A673 (cell line): Measurements from ENCODE around the gene CEACAM8. TPM values are rescaled to one million over a fixed set of nuclear protein-coding genes. Genes with fewer than 3 reads are reported as not detected.

ENCODE experiments used
- BruUV-seq: library from RNA; stranded (reverse); fragments of 400-500 nt; replicated peaks from 2 replicates; lab custom pipeline; 2021; lab: Mats Ljungman, UMichigan
- CTCF ChIA-PET: fragments of 300-600 bp; sonication (Branson Sonifier 250); formaldehyde crosslinking; loops from one replicate; lab custom pipeline; 2022; ENCODE audit warnings: antibody characterized with exemption; lab: Charles Lee
- POLR2A ChIA-PET: fragments of 300-600 bp; sonication (Branson Sonifier 250); formaldehyde crosslinking; loops from one replicate; lab custom pipeline; 2022; ENCODE audit warnings: antibody characterized with exemption; ENCODE audit not compliant: low non-redundant PET; lab: Charles Lee
- DNase-seq: peaks from one replicate; pipeline ENCODE4 v3.0.0-alpha.2; 2015; ENCODE audit warnings: low spot score
- H3K27ac ChIP-seq: fragments of 200-600 bp; sonication (generic); 2 replicates; pipeline ENCODE4 v1.5.1; 2016; ENCODE audit warnings: mixed run types, low read depth, mild to moderate bottlenecking, mixed read lengths, antibody characterized with exemption, low read length; ENCODE audit not compliant: poor library complexity, severe bottlenecking
- H3K27me3 ChIP-seq: fragments of 200-600 bp; sonication (generic); replicated peaks from 2 replicates; pipeline ENCODE4 v1.6.1; 2017; ENCODE audit warnings: mixed run types, low read depth, mild to moderate bottlenecking, mixed read lengths, antibody characterized with exemption, low read length; ENCODE audit not compliant: insufficient read depth, poor library complexity
- H3K36me3 ChIP-seq: fragments of 200-600 bp; sonication (generic); 2 replicates; pipeline ENCODE4 v1.6.1; 2016; ENCODE audit warnings: mixed run types, mild to moderate bottlenecking, mixed read lengths, antibody characterized with exemption, low read length; ENCODE audit not compliant: insufficient read depth, poor library complexity, severe bottlenecking
- H3K4me1 ChIP-seq: fragments of 200-600 bp; sonication (generic); 2 replicates; pipeline ENCODE4 v1.6.1; 2017; ENCODE audit warnings: mixed run types, mild to moderate bottlenecking, mixed read lengths, antibody characterized with exemption, low read length; ENCODE audit not compliant: insufficient read depth, poor library complexity, severe bottlenecking
- H3K4me3 ChIP-seq: fragments of 200-600 bp; sonication (generic); 2 replicates; pipeline ENCODE4 v1.5.1; 2016; ENCODE audit warnings: low read depth, mixed run types, mild to moderate bottlenecking, mixed read lengths, low read length; ENCODE audit not compliant: poor library complexity, severe bottlenecking
- H3K9me3 ChIP-seq: fragments of 200-600 bp; sonication (generic); 2 replicates; pipeline ENCODE4 v1.6.1; 2016; ENCODE audit warnings: mixed run types, low read depth, mild to moderate bottlenecking, mixed read lengths, antibody characterized with exemption, low read length; ENCODE audit not compliant: poor library complexity, severe bottlenecking
- CTCF ChIP-seq: fragments of 300-800, 200-600 bp; sonication (generic); conservative IDR thresholded peaks from 2 replicates; pipeline ENCODE4 v1.5.1; 2017; ENCODE audit warnings: low read depth, mild to moderate bottlenecking, antibody characterized with exemption, low read length, moderate library complexity, mixed read lengths
- EZH2 ChIP-seq: fragments of 200-600 bp; sonication (generic); IDR thresholded peaks from 2 replicates; pipeline ENCODE4 v1.6.1; 2017; ENCODE audit warnings: borderline replicate concordance, low read depth, mild to moderate bottlenecking, mixed read lengths, antibody characterized with exemption, low read length; ENCODE audit not compliant: poor library complexity, severe bottlenecking
- intact Hi-C: fragments of 100-400 bp; cut with micrococcal nuclease; formaldehyde crosslinking; loops from one replicate; pipeline ENCODE4 v1.10.0; 2022; ENCODE audit not compliant: unreplicated experiment
- total RNA-seq: library from RNA; stranded (reverse); gene quantifications from 2 replicates; pipeline ENCODE4 v1.2.3, GENCODE V29; 2021

The CEACAM8 gene
- total RNA-seq, 1 experiment from 2014 or later = not detected

- ChIA-PET CTCF (no interaction called here), POLR2A (no interaction called here)
- Histone ChIP-seq H3K4me1 (peaks cover 12% of the 10 kb centered on the region), H3K27me3 (peaks cover 7% of the 10 kb centered on the region), H3K4me3 (no peak overlapping the region), H3K27ac (no peak overlapping the region), H3K36me3 (no peaks in the 10 kb centered on the region), H3K9me3 (no peaks in the 10 kb centered on the region)
- BruUV-seq = no TSS peak
- intact Hi-C loops = no loop called here
- no peak for DNase-seq
- no peak for TF ChIP-seq CTCF
- TF ChIP-seq EZH2 = no peak
These were observed 63.4 kb downstream of the CEACAM8 start for GRCh38 chr19:42531313-42531712.

Other genes starting within 250 kb of the CEACAM8 start
- not detected in 2 replicates for gene CNFN, start 204.6 kb downstream of the CEACAM8 start, total RNA-seq
- gene LIPE, start 167.5 kb downstream of the CEACAM8 start, total RNA-seq = 6.8 and 7.6 TPM in 2 replicates
- gene CXCL17, start 152.0 kb downstream of the CEACAM8 start, total RNA-seq = not detected in 2 replicates
- 0.22 and 0.64 TPM in 2 replicates for gene CEACAM1, start 66.4 kb downstream of the CEACAM8 start, total RNA-seq
- gene PSG3, start 145.6 kb upstream of the CEACAM8 start, total RNA-seq = not detected in 2 replicates
- gene PSG8, start 170.8 kb upstream of the CEACAM8 start, total RNA-seq = not detected in 2 replicates